Mesenteric fat pad (tissue), 1 donor: ENCODE measurements around the gene ZBTB46. TPM values are rescaled to one million over a fixed set of nuclear protein-coding genes. Genes with fewer than 3 reads are reported as not detected.
A peak's percentile ranks its signal among the peaks of the same experiment; 100 is the strongest.

Source experiments
- DNase-seq: peaks from one replicate; pipeline ENCODE4 v3.0.0-alpha.2; 2020; ENCODE audit warnings: low spot score
- total RNA-seq: library from RNA; stranded (reverse); fragmentation: NEBNext Ultra II Directional; extraction: Animal tissue kit (Norgen Biotek cat#: 25700); gene quantifications from one replicate; pipeline ENCODE4 v1.2.1, GENCODE V29; 2021
- donor health status: DM: yes; HTN: yes; CAD: no.

The ZBTB46 gene
- total RNA-seq, 1 donor from 2014 or later: 34.7 TPM

DNA sequence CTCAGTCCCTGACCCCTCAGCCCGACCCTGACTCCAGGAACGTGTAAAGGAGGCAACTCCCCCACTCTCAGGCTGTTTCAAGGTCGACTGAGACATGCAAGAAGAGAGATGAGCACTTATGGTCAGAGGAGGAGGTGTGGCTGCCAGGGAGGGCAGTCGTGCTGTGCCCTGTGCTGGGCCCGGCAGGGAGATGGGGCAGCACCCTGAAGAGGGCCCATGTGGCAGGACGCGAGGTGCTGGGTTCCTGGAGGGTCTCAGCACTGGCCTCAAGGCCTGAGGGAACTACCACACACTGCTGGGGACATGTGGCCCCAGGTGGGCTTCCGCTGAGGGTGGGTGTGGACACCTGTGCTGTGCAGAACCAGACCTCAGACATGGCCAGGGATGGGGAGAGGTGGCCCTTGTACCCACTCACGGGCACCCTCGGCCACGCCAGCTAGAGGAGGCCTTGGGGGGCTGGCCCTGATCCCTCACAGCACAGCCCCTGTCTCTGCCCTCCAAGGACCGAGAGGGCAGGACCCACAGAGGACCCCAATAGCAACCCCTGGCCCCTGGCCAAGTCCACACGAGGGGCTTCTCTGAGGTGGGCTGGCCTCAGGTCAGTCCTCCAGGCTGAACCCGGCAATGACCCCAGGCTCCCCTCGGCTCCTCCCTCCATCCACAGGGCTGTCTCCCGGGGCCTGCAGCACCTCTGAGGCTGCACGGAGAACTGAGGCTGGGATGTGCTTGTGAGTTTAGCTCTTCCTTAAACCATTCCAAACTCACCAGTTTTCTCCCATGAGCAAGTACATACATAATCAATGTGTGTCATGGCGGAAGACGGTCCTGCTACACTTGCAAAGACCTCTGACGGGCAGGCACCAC is 82.8 kb downstream of the ZBTB46 start:
- no peak for DNase-seq

DNA sequence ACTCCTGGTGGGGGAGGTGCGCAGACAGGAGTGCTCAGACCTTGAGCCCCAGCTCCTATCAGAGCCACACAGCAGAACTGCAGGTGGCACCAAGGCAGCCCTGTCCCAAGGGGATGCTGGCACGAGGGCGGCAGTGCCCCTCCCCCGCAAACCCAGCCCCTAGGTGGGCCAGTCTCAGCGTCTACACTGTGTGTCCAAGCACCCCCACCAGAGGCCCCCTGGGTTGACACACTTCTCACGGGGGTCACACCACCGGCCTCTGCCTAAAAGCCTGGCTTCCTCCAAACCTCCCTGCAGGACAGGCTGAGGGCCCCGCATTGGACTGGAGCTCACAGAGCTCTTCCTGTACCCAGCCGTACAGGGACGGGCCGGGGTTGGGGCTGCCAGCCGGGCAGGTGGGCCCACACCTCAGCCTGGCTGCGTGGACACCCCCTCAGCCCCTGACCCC is 83.4 kb downstream of the ZBTB46 start:
- DNase-seq: no peak

DNA sequence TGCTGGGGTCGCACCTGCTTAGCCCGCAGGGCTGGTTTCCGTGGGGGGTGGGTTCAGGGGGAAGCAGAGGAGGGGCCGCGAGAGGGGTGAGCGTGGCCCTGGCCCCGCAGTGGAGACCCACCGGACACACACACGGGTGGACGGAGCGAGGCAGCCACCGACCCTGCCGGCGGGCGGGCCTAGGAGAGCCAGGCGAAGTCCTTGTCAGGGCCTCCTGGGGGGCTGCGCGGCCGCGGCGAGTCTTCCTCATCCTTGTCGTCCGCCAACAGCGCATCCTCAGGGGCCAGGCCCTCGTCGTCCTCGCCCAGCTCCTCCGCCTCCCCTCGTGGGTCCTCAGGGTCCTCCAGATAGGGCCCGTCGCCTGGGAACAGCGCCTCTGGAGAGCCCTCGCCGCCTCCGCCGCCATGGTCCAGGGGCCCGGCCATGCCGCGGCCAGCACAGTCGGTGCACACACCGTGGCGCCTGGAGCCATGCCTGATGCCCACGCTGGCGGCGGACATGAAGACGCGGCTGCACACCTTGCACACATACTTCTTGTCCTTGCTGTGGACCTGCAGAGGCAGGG is 84.2 kb downstream of the ZBTB46 start:
- DNase-seq: no peak

DNA sequence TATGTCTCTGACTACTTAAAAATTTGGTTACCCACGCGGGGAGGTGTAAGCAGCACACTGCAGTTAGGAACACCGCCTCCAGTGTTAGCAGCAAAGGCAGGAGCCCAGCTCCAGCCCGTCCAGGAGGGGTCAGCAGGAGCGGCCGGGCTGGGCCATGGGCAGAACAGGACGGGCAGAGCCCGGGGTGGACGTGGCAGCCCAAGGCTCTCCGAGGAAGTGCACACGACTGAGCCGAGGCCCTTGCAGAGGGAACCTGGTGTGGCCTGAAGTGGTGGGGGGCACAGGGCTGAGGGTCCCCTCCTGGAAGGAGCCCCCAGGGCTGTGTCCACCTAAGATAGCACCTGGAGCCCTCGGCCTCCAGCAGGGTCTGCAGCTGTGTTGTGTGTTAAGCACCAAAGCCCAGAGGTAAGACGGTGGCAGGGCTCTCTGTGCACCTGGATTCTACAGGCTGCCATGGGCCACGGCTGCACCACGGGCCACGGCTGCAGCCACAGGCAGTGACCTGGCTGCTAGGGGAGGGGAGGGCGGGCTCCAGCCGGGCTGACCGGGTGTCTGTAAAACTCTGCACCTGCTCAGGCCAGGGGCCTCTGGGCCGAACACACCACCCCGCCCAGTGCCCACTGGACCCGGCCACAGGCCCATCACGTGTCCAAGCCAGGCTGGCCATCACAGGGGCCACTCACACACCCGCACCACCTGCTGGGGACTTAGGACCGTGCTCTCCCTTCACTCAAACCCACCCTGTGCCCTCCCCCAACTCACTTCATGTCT is 84.9 kb downstream of the ZBTB46 start:
- no peak for DNase-seq

DNA sequence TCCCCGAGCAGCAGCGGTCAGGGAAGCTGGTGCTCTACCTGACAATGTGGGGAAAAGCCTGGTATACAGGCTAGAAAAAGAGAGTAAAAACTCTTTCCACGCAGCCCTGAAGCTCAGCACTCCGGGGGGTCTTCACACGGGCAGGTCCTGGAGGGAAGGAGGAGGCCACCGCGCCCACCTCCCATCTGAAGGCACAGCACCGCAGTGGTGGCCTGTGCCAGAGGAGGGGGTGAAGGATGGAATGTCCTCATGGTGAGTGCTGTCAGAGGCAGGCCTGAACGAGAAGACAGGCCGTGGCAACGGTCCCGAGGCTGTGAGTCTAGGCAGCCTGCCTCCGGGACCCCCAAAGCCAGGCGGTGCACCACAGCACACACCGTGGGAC is 85.6 kb downstream of the ZBTB46 start:
- no peak for DNase-seq

DNA sequence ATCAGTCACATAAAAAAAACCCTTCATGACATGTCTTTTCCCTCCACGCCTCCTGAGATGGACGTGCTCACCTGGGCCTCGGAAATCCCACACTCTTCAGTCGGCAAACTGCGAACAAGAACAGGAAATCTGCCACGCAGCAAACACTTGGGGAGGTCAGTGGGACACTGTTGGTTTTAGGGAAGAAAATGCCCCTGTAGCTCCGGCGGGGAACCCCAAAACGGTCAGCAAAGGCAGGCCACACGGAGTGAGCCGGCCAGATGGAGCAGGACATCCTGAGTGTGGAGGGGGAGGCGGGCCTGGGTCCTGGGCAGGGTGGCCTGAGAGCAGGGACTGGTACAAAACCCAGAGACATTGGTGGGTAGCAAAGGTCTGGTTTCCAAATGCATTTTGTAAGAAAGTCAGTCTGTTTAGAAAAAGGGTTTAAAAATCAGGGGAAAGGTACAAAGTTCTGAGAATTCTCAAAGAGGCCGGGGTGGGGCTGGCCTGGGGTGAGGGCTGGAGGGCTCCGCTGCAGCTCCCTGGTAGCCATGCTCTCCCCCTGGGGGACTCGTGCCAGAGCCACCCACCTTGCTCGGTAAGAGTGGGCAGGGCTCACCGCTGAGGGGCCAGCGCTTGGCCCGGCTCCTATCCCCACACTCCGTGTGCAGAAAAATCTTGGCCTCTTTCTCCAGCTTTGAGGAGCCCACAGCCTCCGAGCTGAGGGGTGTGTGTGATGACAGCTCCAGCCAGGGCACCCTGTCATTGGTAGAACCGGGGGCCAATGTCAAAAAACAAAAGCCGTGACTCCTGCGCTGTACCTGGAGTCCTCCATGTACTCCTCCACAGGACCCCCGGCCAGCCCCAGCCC is 86.3 kb downstream of the ZBTB46 start:
- DNase-seq: no peak

DNA sequence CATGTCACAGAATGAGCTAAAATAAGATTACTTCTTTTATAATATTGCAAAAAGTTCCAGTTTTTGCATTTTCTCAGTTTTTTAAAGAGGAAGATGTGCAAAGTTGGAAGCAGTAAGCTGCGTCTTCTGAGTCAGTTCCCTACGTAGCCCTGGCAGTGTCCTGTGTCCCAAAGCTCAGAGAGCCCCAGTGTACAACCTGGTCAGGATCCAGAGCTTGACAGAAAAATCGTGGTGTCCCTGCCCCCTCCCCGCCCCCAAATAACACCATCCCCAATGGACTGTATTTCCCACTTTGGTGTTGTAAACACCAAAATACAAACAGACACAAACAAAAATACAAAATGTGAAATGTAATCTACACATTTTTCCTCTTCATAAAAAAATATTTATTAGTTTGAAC is 86.9 kb downstream of the ZBTB46 start:
- no peak for DNase-seq

DNA sequence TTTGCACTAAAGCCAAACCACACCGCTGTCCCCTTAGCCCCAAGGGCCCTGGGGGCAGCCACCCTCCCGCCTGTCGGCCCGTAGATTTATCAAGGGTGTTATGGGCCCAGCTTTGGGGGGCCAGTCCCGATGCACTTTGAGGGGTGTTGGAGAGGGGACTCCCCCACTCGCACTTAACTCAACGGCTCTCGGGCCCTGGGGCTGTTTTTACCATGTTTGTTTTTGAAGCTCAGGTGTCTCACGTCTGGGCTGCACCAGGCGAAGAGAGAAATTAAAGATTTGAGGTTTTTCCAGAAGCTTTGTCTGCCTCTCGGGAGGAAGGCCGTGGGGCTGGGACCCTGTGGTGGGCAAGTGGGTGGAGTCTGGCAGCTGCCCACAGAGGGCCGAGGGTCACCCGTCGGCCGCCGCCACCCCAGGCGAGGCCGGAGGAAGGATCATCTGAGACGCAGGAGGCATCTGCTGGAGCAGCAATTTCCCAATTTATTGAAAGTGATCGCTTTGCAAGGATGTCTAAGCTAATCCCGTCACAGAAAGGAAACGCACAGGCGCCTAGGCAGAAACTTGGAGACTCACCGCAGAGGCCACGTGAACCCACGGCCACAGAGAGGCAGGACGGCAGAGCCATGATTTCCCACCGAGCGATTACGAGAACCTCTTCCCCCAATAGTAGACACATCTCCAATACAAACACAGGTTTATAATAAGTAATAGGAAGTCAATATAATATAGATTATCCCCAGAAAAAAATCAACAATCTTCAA is 87.7 kb downstream of the ZBTB46 start:
- DNase-seq: no peak

DNA sequence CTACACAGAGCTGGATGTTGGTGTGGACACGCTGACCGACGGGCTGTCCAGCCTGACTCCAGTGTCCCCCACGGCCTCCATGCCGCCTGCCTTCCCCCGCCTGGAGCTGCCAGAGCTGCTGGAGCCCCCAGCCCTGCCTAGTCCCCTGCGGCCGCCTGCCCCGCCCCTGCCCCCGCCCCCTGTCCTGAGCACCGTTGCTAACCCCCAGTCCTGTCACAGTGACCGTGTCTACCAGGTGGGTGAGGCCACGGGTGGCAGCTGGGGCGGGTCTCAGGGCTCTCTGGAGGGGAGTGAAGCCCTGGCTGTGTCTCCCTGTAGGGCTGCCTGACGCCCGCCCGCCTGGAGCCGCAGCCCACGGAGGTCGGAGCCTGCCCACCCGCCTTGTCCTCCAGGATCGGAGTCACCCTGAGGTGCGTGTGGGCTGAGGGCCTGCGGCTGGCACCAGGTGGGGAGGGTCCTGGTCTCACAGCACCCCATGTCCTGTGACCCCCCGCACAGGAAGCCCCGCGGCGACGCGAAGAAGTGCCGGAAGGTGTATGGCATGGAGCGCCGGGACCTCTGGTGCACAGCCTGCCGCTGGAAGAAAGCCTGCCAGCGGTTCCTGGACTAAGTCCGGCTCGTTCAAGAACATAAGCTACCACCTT is 88.6 kb downstream of the ZBTB46 start:
- no peak for DNase-seq

DNA sequence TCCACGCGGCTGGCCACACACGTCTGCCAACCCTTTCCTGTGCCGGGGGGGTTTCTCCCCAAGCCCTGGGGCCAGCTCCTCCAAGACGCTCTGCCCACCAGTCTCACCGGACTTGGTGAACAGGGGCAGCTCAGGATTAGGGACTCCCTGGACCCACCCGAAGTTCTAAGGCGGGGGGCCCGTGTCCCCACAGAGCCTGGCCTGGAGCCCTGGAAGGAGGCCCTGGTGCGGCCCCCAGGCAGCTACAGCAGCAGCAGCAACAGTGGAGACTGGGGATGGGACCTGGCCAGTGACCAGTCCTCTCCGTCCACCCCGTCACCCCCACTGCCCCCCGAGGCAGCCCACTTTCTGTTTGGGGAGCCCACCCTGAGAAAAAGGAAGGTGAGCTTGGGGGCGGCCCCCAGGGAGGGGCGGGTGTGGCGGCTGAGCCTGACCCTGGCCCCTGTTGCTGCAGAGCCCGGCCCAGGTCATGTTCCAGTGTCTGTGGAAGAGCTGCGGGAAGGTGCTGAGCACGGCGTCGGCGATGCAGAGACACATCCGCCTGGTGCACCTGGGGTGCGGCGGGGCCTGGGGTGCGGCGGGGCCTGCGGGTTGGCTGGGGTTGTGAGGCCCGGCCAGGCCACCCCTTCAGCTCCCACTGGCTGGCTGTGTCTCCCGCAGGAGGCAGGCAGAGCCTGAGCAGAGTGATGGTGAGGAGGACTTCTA is 89.2 kb downstream of the ZBTB46 start:
- DNase-seq: no peak

DNA sequence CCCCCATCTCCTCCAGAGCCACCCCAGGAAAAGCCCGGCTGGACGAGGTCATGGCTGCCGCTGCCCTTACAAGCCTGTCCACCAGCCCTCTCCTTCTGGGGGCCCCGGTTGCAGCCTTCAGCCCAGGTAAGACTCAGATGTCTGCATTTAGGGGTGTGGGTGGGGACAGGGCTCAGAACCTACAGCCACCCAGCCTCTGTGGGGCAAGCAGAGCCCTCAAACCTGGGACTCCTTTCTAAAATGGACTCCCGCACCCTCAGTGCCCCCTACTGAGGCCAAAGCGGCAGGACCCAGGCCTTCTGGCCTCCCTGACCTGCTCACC is 89.7 kb downstream of the ZBTB46 start:
- DNase-seq: no peak

DNA sequence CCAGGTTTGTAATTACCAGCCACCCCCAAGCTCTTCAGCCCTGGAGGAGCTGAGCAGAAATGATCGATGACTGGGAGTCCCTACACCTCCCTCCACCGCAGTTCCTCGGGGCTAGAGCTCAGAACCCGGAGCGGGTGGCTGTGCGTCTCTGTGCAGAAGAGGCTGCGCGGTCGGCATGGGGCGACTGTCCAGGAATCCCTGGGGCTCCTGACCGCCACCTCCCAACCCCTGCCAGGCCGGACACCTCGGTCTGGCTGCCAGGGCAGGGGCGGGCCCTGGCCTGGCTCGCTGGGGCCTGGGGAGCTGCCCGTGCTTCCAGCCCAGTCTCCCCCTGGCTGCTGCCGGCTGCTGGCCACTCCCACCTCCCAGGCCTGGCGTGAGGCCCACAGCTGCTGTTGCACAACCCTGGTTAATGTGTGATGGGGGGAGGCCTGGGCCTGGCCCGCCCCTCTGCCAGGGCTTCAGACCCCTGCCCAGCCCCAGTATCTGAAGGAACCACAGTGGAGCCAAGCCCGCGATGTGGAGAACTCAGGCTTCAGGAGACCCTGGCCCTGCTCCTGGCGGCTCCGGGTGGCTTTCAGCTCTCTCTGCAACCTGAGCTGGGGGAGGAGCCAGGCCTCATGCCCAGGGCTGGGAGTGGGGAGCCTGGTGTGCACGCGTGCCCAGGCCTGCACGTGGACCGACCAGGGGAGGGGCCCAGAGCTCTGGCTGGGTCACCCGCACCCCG is 90.3 kb downstream of the ZBTB46 start:
- peak; percentile 97 for DNase-seq

DNA sequence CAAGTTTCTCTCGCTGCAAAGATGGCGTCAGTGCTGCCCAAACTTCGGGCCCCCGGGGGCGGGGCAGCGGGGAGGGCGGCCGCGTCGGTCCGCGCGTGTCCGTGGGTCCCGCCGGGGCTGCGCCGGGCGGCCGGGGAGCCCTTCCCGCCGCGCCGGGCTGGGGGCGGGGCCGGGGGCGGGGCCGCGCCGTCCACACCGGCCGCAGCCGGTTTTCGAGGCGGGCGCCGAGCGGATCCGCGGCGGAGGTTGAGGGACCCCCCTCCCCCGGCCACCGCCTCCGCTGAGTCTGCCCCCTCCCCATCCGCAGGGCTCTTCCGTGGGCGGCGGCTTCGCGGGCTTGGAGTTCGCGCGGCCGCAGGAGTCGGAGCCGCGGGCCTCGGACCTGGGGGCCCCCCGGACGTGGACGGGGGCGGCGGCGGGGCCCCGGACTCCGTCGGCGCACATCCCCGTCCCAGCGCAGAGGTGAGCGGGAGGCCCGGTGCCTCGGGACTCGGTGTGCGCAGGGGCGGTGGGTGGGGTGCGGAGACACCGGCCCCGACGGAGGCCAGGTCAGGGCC is 90.9 kb downstream of the ZBTB46 start:
- DNase-seq: no peak

DNA sequence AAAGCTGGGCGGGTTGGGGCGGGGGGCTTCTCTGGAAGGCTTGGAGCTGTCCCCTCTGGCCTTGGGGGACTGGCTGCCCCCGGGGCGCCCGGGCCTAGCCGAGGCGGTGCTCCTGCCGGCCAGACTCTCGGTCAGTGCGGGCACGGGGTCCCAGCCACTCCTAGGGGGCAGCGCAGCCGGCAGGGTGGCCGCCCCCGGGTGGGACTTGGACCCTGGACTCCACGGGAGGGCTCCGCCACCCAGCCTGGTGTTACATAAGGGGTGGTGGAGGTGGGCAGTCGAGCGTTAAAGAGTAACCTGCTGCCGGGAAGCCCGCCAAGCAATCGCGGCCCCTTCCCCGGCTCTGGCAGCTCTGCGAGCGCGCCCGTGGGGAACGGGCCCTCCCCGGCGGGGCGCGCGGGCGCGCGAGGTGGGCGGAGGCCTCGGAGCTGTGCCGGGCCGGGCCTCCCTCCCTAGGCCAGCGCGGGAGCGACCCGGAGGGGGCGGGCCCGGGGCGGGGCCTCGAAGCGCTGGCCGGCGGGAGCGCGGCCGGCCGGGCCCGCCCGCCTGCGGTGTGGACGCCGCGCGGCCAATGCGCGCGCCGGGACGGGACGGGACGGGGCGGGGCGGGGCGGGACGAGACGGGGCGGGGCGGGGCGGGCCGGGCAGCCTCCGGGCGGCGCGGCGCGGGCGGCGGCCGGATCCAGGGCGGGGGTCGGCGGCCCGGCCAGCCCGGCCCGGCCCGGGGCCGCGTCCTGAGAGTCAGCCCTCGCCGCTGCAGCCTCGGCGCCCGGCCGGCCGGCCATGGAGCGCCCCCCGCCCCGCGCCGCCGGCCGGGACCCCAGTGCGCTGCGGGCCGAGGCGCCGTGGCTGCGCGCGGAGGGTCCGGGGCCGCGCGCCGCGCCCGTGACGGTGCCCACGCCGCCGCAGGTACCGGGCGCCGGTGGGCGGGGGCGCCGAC is 91.7 kb downstream of the ZBTB46 start, which contains the start of gene SLC2A4RG:
Gene SLC2A4RG, plus strand, starts transcription at position 647 of the 940 bp plus-strand sequence. Its CDS starts 137 bp downstream, at position 784.
- DNase-seq: no peak

DNA sequence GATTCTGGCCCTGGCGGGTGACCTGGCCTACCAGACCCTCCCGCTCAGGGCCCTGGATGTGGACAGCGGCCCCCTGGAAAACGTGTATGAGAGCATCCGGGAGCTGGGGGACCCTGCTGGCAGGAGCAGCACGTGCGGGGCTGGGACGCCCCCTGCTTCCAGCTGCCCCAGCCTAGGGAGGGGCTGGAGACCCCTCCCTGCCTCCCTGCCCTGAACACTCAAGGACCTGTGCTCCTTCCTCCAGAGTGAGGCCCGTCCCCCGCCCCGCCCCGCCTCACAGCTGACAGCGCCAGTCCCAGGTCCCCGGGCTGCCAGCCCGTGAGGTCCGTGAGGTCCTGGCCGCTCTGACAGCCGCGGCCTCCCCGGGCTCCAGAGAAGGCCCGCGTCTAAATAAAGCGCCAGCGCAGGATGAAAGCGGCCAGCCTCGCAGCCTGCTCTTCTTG is 92.4 kb downstream of the ZBTB46 start:
- DNase-seq: no peak

DNA sequence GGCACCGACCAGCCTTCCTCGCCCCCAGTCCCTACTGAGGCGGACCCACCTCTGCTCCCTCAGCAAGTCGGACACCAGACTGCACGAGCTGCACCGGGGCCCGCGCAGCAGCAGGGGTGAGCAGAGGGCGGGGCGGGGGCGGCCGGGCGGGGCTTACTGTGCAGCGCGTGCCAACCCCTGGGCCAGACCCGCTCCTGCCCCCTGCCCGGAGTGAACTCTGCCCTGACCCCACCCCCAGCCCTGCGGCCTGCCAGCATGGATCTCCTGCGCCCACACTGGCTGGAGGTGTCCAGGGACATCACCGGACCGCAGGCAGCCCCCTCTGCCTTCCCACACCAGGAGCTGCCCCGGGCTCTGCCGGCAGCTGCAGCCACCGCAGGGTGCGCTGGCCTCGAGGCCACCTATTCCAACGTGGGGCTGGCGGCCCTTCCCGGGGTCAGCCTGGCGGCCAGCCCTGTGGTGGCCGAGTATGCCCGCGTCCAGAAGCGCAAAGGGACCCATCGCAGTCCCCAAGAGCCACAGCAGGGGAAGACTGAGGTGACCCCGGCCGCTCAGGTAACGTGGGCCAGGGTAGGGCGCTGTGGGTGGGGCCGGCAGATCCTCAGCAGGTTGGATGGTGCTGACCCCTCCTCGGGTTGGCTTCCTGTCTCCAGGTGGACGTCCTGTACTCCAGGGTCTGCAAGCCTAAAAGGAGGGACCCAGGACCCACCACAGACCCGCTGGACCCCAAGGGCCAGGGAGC is 92.9 kb downstream of the ZBTB46 start:
- no peak for DNase-seq

DNA sequence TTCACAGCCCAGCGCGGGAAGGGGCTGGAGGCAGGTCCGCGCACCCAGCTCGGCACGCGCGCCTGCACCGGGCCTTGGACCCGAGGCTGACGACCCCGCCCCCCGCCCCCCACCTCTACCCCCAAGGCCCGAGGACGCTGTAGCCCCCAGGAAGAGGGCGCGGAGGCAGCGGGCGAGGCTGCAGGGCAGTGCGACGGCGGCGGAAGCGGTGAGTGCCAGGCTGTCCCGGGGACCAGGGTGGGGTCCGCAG is 93.4 kb downstream of the ZBTB46 start:
- DNase-seq: no peak
